NCI-H345 treated with DMSO at 0.1 percent for 48 hours (cell line): ENCODE data around the gene HDAC7.

Source experiments
- DNase-seq: peaks from one replicate; lab custom pipeline; 2025; ENCODE audit not compliant: unreplicated experiment; lab: John Stamatoyannopoulos, UW

HDAC7 gene

DNA sequence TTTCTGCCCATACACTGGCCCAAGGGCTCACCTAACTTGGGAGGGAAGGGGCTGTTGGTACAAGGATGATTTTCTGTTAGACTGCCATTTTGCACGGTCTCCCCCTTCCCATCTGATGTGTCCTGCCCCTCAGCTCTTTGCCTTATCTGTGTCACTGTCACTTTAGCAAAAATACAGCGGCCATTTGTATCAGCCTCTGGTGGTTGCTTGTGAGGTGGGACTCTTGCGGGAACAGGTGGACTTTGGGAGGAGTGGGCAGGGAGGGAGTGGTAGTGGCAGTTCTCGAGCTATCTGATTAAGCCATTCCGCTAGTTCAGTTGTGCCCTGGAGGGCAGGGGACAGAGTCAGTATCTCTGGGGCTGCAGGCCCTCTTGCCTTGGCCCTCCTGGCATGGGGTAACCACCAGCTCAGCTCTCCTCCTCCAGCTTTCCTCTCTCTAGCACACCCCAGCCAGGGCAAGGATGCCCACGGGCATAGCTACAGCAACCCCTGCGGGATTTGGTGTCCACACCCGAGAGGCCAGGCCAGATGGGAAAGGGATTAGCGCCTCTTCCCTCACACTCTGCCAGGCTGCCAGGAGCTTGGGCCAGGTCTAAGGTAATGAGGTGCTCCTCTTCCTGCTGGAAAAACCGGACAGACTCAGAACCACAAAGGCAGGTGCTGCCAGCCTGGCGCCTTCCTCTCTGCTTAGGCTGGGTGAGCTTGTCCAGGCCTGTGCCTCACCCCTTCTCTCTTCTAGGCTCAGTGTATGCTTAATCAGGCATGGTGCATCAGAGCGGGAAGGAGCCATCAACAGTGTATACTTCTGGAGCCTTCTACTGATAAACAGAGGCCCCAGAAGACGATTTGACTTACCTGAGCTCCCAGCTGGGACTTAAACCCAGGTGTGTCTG lies 38.0 kb downstream of the HDAC7 start:
- no peak for DNase-seq

DNA sequence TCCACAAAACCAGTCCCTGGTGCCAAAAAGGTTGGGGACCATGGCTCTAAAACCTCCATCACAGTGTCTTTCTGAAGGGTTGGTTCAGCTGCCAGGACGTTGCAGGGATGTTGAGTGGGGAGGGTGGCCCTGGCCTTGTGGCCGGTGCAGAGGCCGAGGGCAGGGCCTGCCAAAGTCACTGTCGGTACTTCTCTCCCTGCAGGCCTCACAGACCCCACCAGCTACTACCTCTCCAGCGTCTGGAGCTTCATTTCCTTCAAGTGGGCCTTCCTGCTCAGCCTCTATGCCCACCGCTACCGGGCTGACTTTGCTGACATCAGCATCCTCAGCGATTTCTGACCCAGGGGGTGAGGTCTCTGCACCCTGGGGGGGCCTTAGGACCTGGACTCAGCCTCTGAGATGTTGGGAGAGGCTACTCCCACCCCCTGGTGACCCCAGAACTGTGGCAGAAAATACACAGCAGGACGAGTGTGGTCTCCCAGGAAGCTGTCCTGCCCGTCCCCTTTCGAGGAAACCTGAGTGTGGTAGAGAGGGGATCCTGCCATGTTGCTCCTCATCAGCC lies 39.7 kb downstream of the HDAC7 start:
- no peak for DNase-seq

DNA sequence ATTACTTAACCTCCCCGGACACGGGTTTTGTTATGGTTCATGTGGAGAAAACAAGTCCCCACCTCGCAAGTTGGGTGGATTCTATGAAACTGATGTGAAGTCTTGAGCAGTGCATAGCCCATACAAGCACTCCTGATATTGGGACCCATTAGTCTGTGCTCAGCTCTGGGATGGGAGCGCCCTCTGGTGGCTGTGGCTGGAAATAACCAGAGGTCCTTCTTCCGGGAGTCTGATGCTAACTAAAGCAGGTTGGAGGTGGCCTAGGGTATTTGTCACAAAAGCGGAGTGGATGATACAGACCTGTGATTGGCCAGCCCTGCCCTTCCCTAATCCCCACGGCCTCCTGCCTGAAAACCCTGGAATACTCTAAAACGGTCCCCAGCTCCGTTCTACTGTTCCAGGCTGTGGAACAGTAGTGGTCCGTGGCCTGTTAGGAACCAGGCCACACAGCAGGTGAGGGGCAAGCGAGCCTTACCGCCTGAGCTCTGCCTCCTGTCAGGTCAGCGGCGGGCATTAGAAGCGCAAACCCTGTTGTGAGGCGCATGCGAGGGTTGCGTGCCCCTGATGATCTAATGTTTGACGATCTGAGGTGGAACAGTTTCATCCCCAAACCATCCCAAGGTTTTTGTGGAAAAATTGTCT lies 40.3 kb downstream of the HDAC7 start:
- no peak for DNase-seq

DNA sequence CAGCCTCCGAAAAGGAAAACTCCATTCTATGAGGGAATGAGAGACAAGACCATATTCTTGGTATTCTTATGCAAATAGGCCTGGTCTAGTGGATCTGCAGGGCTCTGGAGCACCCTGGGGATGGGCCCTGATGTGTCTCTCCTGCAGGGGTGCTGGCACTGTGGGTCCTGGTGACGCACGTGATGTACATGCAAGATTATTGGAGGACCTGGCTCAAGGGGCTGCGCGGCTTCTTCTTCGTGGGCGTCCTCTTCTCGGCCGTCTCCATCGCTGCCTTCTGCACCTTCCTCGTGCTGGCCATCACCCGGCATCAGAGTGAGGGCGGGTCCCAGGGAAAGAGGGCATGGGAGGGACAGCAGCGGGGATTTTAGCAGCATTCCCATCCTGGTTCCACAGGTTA lies 40.8 kb downstream of the HDAC7 start:
- no peak for DNase-seq

DNA sequence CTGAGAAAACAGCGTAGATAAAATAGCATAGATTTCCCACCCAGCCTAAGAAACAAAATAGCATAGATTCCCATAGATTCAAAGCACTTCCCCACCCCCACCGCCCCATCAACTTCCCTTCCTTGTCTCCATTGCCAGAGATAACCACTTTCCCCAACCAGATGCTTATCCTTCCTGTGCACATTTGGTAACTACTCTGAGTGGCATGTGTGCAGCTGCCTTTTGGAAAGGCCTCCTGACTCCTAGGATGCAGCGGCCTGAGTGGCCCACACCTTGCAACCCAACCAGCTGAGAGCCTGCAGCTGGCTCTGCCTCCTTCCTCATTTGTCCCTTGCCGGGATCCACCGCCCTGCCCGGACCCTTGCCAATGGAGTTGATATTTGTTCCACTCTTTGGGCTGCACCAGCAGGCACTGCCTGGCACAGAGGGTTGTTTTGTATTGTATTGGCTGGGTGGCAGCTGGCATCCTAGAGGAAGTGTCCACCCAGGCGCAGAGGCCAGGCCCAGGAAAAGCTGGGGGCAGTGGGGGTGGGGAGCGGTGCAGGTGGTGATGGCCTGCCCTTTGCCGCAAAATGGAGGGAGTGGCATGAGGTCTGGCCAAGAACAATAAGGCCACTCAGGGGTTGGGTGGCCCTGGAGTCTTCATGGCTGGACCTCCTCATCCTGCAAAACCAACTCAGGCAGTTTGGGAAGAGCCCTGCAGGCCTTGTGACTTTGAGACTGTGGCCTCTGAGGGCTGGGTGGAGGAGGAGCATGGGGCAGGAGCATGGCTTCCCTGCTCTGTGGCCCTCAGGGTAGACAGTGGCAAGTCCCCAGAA lies 41.8 kb downstream of the HDAC7 start:
- DNase-seq = no peak

GRCh38 chr12:47777151-47777550 lies 42.6 kb downstream of the HDAC7 start:
- no peak for DNase-seq

GRCh38 chr12:47776471-47777143 lies 43.1 kb downstream of the HDAC7 start:
- DNase-seq = no peak

- no peak for DNase-seq
Measured at GRCh38 chr12:47775100-47775911, 44.4 kb downstream of the HDAC7 start.

DNA sequence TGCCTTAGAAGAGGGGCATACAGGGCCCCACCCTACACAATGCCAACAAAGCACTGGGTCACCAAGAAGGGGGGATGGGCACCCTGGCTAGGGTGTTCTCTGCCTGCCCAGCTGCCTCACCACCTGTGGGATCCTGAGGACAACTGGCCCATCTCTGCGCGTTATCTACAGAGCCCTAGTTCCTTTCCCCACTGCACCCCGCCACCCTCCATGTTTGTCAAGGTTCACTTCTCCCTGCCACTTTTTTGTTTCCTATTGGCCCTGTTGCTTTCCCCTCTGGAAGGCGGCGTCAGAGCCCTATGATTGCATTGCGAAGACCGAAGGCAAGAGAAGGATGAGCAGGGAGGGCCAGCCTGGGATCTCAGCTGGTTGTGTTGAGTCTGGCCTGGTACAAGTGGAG lies 45.0 kb downstream of the HDAC7 start:
- DNase-seq = no peak

- no peak for DNase-seq
Measured at GRCh38 chr12:47773858-47774580, 45.7 kb downstream of the HDAC7 start.

- no peak for DNase-seq
Measured at GRCh38 chr12:47773062-47773857, 46.4 kb downstream of the HDAC7 start, which contains the start of gene SLC48A1. Gene SLC48A1, plus strand, starts transcription at chr12:47773238. Its CDS starts 67 bp downstream, at chr12:47773305.

DNA sequence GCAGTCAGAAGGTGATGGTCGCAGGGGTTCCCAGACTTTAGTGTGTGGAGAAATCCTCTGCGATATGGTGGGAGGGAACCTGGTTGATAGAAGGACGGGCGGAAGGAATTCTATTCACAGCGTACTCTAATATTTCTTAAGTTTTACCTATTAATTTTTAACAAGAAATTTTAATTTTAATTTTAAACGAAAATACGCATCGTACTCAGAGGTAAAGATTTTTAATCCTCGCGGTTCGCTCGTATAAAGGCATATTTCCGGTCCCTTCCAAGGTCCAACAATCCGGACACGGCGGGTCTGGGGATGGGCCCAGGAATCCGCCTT lies 47.0 kb downstream of the HDAC7 start:
- DNase-seq = no peak

DNA sequence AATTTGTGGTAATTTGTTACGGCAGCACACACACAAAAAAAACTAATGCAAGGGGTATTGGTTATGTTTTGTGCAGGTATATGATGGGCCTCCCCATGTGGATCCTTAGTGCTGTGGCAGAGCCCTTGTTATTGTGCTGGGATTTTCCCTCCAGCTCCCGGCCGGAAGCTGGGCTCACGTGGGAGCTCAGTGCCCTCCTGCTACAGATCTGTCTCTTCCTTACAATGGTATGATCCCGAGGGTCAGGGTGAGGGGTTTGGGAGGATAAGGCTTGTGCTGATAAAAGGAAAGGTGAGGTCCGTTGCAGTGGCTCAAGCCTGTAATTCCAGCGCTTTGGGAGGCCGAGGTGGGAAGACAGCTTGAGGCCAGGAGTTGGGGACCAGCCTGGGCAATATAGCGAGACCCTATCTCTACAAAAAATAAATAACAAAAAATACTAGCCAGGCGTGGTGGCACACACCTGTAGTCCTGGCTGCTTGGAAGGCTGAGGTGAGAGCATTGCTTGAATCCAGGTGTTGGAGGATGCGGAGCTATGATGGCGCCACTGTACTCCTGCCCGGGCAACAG lies 47.5 kb downstream of the HDAC7 start:
- DNase-seq = no peak

DNA sequence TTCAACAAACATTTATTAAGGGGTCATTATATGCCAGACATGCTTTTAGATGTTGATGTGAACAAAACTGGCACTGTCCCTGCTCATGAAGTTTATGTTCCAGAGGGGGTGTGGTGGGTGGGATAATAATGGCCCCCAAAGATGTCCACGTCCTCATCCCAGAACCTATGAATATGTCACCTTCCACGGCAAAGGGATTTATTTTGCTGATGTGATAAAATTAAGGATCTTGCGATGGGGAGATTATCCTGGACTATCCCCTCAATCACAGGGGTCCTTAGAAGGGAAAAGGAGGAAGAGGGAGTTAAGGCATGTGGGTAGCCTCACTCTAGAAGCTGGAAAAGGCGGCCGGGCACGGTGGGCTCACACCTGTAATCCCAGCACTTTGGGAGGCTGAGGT lies 48.4 kb downstream of the HDAC7 start:
- no peak for DNase-seq

GRCh38 chr12:47770086-47770726 lies 49.5 kb downstream of the HDAC7 start:
- no peak for DNase-seq

DNA sequence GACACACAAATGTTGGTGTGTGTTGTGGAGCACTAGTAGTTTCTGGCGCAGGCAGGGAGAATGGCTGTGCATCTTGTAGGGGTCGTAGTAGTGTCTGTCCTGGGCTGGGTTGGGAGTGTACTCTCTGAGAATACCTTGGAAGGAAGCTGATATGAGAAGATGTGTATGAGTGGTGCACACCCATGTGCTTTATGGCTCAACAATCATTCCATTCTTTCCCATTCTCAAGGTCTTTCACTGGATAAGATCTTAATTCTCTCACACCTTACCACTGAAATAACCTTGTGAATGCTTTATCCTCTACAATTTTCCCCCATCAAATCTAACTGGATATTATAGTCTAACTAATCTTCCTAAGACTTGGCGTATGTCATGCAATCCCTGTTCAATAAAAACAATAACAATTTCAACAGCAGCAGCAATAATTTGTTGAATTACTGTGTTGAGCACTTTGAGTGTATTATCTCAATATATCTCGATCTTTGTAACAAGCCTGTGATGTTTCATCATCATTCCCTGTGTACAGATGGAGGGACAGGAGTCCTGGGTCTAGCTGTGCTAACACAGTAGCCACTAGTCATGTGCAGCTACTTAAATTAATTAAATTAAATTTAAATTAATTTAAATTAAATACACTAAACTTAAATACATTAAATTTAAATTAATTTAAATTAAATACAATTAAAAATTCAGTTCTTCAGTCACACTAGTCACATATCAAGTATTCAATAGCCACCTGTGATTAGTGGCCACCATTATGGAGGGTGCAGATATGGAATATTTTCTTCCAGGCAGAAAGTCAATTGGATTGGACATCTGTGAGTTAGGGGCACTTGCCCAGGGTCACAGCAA lies 50.2 kb downstream of the HDAC7 start:
- no peak for DNase-seq

- no peak for DNase-seq
Measured at GRCh38 chr12:47768323-47768811, 51.3 kb downstream of the HDAC7 start.
